GM18873 (cell line): ENCODE data around the gene RPL15.

Experiments used
- ATAC-seq: cut with Tn5 transposase; IDR thresholded peaks from one replicate; pipeline ENCODE4 v1.9.1; 2021; ENCODE audit warnings: mild to moderate bottlenecking, moderate library complexity, moderate number of reproducible peaks; ENCODE audit not compliant: unreplicated experiment, low FRiP score

Gene RPL15

GRCh38 chr3:23926246-23926645 lies 9.3 kb downstream of the RPL15 start:
- ATAC-seq = no peak

GRCh38 chr3:23926736-23927135 lies 9.8 kb downstream of the RPL15 start:
- no peak for ATAC-seq

- no peak for ATAC-seq
Measured at GRCh38 chr3:23928524-23928923, 11.6 kb downstream of the RPL15 start.

DNA sequence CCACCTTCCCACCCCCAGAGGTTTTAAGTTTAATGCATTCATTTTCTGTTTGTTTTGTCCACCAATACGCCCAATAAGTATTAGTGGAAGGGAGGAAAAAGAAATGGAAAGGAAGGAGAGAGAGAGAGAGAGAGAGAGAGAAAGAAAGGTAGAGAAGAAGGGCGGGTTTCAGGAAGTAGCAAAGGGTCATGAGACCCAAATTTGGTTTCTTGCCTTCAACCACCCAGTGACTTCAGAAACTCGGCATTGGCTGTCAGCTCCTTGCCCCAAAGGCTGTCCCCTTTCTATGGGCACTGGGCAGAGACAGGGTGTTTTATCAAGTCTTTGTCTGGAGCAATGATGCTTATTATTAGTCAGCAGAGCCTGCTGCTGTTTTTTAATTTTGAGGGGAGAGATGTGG lies 14.7 kb downstream of the RPL15 start:
- no peak for ATAC-seq

DNA sequence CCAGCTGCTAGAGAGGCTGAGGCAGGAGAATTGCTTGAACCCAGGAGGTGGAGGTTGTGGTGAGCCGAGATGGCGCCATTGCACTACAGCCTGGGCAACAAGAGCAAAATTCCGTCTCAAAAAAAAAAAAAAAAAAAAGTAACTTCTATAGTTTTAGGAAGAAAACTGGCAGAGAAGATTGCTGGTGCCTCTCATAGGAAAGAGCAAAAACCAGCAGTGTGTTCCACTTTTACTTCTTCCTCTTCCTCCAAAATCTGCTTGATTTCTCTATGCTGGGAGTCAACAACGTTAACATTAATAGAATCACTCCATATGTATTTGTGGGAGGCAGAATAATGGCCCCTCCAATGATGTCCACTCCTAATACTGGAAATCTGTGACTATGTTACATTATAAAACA lies 15.6 kb downstream of the RPL15 start:
- ATAC-seq = no peak

GRCh38 chr3:23934253-23934652 lies 17.3 kb downstream of the RPL15 start:
- no peak for ATAC-seq

GRCh38 chr3:23937296-23937695 lies 20.4 kb downstream of the RPL15 start:
- no peak for ATAC-seq

- ATAC-seq = no peak
Measured at GRCh38 chr3:23938688-23939087, 21.8 kb downstream of the RPL15 start.

DNA sequence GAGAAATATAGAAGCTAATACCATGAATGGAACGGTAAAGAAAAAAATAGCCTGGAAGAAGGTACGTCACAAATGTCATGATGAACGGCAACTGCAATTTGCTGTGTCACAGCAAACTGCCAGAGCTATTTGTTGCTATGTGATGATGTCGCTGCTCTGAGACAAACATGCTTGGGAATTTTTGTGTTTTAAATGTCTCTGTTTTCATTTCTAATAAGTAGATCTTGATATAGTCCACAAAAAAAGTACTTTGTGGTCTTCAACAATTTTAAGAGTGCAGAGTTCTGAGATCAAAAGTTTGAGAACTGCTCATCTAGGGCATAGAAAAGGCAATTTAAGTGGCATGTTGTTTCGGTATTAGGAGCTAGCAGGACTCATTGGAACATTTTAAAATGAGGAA lies 23.8 kb downstream of the RPL15 start:
- no peak for ATAC-seq

GRCh38 chr3:23941440-23941839 lies 24.5 kb downstream of the RPL15 start:
- no peak for ATAC-seq

GRCh38 chr3:23942546-23942945 lies 25.6 kb downstream of the RPL15 start:
- no peak for ATAC-seq

DNA sequence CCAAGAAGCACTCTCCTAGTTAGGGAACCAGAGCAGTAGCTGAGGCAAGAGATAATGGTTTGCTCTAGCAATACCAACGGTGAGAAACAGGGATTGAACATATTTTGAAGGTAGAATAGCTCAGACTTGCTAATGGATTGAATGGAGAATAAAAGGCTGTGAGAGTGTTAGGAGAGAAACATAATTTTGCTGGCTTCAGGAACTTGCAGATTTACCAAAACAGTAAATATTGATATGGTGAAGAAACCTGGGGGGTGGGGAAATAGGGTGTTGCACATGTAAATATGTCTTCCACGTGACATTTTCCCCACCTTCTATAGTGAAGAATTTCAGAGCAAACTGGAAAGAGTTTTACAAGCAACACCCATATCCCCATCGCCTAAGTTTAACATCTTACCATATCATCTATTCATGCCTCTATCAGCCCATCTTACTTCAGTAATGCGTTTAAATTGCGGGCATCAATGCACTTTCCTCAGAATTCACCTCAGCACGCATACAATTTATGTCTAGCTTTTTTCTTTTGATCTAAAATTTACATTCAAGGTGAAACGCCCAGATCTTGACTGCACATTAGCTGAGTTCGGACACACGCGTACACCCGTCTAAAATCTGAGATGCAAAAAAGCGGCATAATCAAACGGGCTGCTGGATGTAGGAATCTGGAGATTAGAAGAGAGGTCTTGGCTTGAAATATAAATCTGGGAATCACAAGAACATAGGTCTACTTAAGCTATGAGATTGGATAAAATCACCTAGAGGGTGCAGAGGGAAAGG lies 27.3 kb downstream of the RPL15 start:
- ATAC-seq = no peak

- peak; percentile 21 for ATAC-seq
Measured at GRCh38 chr3:23944861-23945662, 28.1 kb downstream of the RPL15 start, which contains the start of gene NR1D2. NR1D2 (plus strand) TSS chr3:23945286; CDS start chr3:23945579, 293 bp downstream.

- peak; percentile 59 for ATAC-seq
Measured at GRCh38 chr3:23945663-23945912, 28.7 kb downstream of the RPL15 start.

- peak; percentile 54 for ATAC-seq
Measured at GRCh38 chr3:23945913-23946687, 29.2 kb downstream of the RPL15 start.

DNA sequence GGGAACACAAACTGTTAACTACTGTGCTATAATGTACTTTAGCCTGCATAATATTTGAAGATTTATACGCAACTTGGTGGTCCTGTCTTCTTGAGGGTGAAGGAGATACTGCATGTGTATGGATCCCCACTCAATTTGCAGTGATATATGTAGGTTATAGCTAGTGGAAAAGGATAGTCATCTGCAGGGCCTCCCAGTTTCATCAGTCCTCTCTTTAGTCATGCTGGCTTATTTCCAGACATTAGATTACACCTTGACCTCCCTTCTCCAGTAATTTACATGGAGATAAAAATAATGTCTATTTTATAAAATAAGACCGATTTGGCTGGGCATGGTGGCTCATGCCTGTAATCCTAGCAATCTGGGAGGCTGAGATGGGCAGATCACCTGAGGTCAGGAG lies 31.8 kb downstream of the RPL15 start:
- no peak for ATAC-seq

DNA sequence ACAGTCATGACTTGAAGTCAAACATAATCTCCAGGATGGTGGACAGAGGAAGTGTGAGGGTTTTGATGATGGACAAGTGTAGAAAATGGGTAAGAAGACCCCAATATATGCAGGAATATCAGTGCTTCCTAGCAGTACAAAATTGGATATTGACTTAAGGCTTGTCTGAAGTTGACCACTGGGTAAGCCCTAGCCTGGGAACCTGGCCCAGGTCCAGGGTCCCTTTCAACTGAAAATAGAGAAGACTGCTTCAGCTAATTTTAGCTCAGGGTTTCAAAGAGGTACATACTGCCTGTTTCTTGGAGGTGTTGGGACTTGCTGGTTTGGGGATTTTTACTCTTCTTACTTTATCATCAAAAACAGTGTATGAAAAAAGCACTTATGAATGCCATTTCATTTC lies 32.9 kb downstream of the RPL15 start:
- no peak for ATAC-seq

DNA sequence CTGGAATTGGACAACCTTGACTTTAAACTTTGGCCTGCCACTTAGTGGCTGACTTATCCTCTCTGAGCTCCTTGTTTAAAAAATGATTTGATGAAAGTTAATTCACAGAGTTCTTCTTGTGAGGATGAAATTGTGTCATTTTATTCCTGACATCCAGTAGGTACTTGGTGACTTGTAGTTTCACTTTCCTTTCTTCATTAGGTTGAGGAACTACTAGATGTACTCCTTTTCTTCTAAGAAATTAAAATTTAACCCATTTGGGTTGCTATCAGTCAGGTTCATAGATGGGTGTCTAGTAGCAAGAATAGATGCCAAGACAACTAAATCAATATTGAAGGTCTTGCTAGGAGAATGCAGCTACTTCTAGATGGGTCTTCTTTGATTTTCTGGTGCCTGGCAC lies 33.4 kb downstream of the RPL15 start:
- ATAC-seq = peak; percentile 32

DNA sequence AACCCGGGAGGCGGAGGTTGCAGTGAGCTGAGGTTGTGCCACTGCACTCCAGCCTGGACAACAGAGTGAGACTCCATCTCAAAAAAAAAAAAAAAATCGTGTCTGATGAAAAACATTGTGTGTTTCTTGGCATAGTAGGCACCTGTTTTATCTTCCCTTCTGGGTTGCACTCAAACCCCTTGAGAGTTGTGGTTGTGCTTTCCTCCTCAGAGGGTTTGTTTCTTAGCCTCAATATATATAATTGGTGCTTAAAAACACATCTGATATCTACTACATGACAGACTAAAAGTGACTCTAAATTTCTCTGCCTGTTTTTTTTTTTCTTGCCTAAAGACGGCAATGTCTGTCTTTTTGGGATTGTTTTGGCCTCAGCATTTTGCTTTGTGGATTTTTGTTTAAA lies 35.7 kb downstream of the RPL15 start:
- ATAC-seq = no peak

GRCh38 chr3:23953523-23953922 lies 36.6 kb downstream of the RPL15 start:
- ATAC-seq = no peak

GRCh38 chr3:23954144-23954543 lies 37.2 kb downstream of the RPL15 start:
- ATAC-seq = no peak
